Endothelial cell of umbilical vein (primary cell): Measurements from ENCODE around the gene METAP1. TPM values are rescaled to one million over a fixed set of nuclear protein-coding genes. Genes with fewer than 3 reads are reported as not detected.

Experiments
- BruUV-seq: library from RNA; stranded (reverse); fragments of 400-500 nt; replicated peaks from 2 replicates; lab custom pipeline; 2021; lab: Mats Ljungman, UMichigan
- CTCF ChIA-PET: fragments of 300-600, 350-600 bp; sonication (Branson Sonifier 250); formaldehyde crosslinking; loops from one replicate; lab custom pipeline; 2021; ENCODE audit warnings: antibody characterized with exemption, inconsistent platforms; lab: Charles Lee
- POLR2A ChIA-PET: fragments of 300-600, 350-600 bp; sonication (Branson Sonifier 250); formaldehyde crosslinking; loops from one replicate; lab custom pipeline; 2021; ENCODE audit warnings: antibody characterized with exemption, inconsistent platforms; lab: Charles Lee
- DNase-seq: peaks from one replicate; pipeline ENCODE4 v3.0.0-alpha.2; 2011; ENCODE audit warnings: low read depth, low spot score
- FAIRE-seq: peaks from 2 replicates; lab custom pipeline; 2011; peaks lifted over from hg19 to GRCh38; lab: Jason Lieb, UNC
- H2AFZ ChIP-seq: 2 replicates; pipeline ENCODE4 v1.6.0; 2012; ENCODE audit warnings: low read depth, low read length, control low read depth, inconsistent platforms
- H3K27ac ChIP-seq: 2 replicates; pipeline ENCODE4 v1.5.1; 2011; ENCODE audit warnings: low read depth, mild to moderate bottlenecking, control low read depth, low read length, moderate library complexity; ENCODE audit not compliant: insufficient read depth
- H3K27me3 ChIP-seq, 2 experiments: 2 replicates each; pipeline versions ENCODE4 v1.6.0 to v1.6.1; 2011; ENCODE audit warnings: low read length in 2 of 2, mixed read lengths in 1 of 2; ENCODE audit not compliant: control insufficient read depth in 2 of 2, insufficient read depth in 2 of 2
- H3K36me3 ChIP-seq, 2 experiments: 2 replicates in 1 of 2; 3 replicates in 1 of 2; pipeline ENCODE4 v1.5.1; 2011; ENCODE audit warnings: low read length in 2 of 2, mild to moderate bottlenecking in 1 of 2, moderate library complexity in 1 of 2; ENCODE audit not compliant: control insufficient read depth in 2 of 2, insufficient read depth in 2 of 2; ENCODE audit errors: extremely low read depth in 1 of 2
- H3K4me1 ChIP-seq: 3 replicates; pipeline ENCODE4 v1.5.1; 2011; ENCODE audit warnings: mild to moderate bottlenecking, low read length; ENCODE audit not compliant: control insufficient read depth, insufficient read depth; ENCODE audit errors: extremely low read depth
- H3K4me2 ChIP-seq: 2 replicates; pipeline ENCODE4 v1.6.1; 2011; ENCODE audit warnings: low read length, control low read depth, mixed read lengths; ENCODE audit not compliant: insufficient read depth
- H3K4me3 ChIP-seq, 3 experiments: fragments of 200-600 bp in 1 of 3; sonication (generic), shearing (Covaris generic) in 1 of 3; replicated peaks in 1 of 3; 2 replicates each; pipeline ENCODE4 v1.5.1; 2011 to 2016; ENCODE audit warnings: control low read depth in 3 of 3, low read length in 3 of 3, mild to moderate bottlenecking in 2 of 3, inconsistent platforms in 1 of 3, low read depth in 1 of 3, moderate library complexity in 1 of 3; ENCODE audit not compliant: insufficient read depth in 1 of 3
- H3K79me2 ChIP-seq: 2 replicates; pipeline ENCODE4 v1.6.0; 2012; ENCODE audit warnings: low read length, inconsistent platforms; ENCODE audit not compliant: control insufficient read depth, insufficient read depth
- H3K9ac ChIP-seq: replicated peaks from 2 replicates; pipeline ENCODE3; 2011; ENCODE audit warnings: low read length, control low read depth; ENCODE audit not compliant: insufficient read depth; ENCODE audit errors: extremely low read depth
- H3K9me1 ChIP-seq: replicated peaks from 3 replicates; pipeline ENCODE4 v1.6.0; 2011; ENCODE audit warnings: mild to moderate bottlenecking, low read length; ENCODE audit not compliant: control insufficient read depth, insufficient read depth; ENCODE audit errors: extremely low read depth
- H3K9me3 ChIP-seq: replicated peaks from 2 replicates; pipeline ENCODE4 v1.5.1; 2012; ENCODE audit warnings: low read length, inconsistent platforms; ENCODE audit not compliant: control insufficient read depth, insufficient read depth
- H4K20me1 ChIP-seq: replicated peaks from 2 replicates; pipeline ENCODE3; 2011; ENCODE audit warnings: mild to moderate bottlenecking, low read length; ENCODE audit not compliant: control insufficient read depth, insufficient read depth; ENCODE audit errors: extremely low read depth
- EZH2 ChIP-seq: IDR thresholded peaks from 2 replicates; pipeline ENCODE4 v1.6.1; 2012; ENCODE audit warnings: borderline replicate concordance, low read depth, mild to moderate bottlenecking, moderate library complexity, low read length, inconsistent platforms; ENCODE audit not compliant: severe bottlenecking
- FOS ChIP-seq: IDR thresholded peaks from 2 replicates; pipeline ENCODE4 v1.6.1; 2011; ENCODE audit warnings: mild to moderate bottlenecking, low read length, moderate library complexity, borderline replicate concordance; ENCODE audit not compliant: insufficient read depth
- GATA2 ChIP-seq: IDR thresholded peaks from 2 replicates; pipeline ENCODE4 v1.7.0; 2011; ENCODE audit warnings: low read depth, mild to moderate bottlenecking, moderate library complexity, mixed read lengths, low read length; ENCODE audit not compliant: insufficient read length, insufficient read depth
- JUN ChIP-seq: IDR thresholded peaks from 2 replicates; pipeline ENCODE4 v1.6.1; 2011; ENCODE audit warnings: borderline replicate concordance, low read depth; ENCODE audit not compliant: insufficient read length, insufficient read depth
- MYC ChIP-seq: IDR thresholded peaks from one replicate; pipeline ENCODE4 v1.6.1; 2011; ENCODE audit warnings: mild to moderate bottlenecking, low read depth, low read length
- POLR2A ChIP-seq: IDR thresholded peaks from 2 replicates; pipeline ENCODE4 v1.6.1; 2012; ENCODE audit warnings: low read depth, mild to moderate bottlenecking, control low read depth, low read length
- POLR2AphosphoS5 ChIP-seq: IDR thresholded peaks from 2 replicates; pipeline ENCODE4 v1.6.1; 2012; ENCODE audit warnings: low read depth, mild to moderate bottlenecking, control low read depth, low read length, moderate library complexity; ENCODE audit not compliant: insufficient read depth
- dilution Hi-C: fragments of 300-500 bp; cut with MboI; formaldehyde crosslinking; loops from one replicate; pipeline ENCODE4 v1.15.0; 2019; ENCODE audit warnings: low sequenced_read_pairs; ENCODE audit not compliant: extremely low pct_ligation_motif_present
- intact Hi-C: fragments of 100-400 bp; cut with micrococcal nuclease; formaldehyde crosslinking; loops from one replicate; pipeline ENCODE4 v1.10.0; 2022
- polyA plus RNA-seq, 4 experiments: library from polyadenylated mRNA; depleted of rRNA in 3 of 4; stranded (reverse) in 3 of 4; unstranded in 1 of 4; fragments of >200 nt; gene quantifications; 2 replicates each; pipeline versions ENCODE4 v1.2.1 to v1.2.3, GENCODE V29; 2011 to 2012; ENCODE audit warnings: missing spikeins in 1 of 4
- total RNA-seq: library from RNA; stranded (reverse); gene quantifications from 2 replicates; pipeline ENCODE4 v1.2.3, GENCODE V29; 2021
- TF ChIP-seq, protein P1 (sequence below), 2 donors: IDR thresholded peaks; 1 replicate in 1 of 2; 2 replicates in 1 of 2; pipeline ENCODE4 v1.5.1; 2011; ENCODE audit warnings: low read length in 2 of 2, mild to moderate bottlenecking in 2 of 2, moderate library complexity in 2 of 2, control low read depth in 1 of 2, inconsistent platforms in 1 of 2, low read depth in 1 of 2; ENCODE audit not compliant: insufficient read depth in 1 of 2; ENCODE audit errors: extremely low read depth in 1 of 2
- TF ChIP-seq, protein P2 (sequence below): IDR thresholded peaks from 2 replicates; pipeline ENCODE4 v1.6.1; 2011; ENCODE audit not compliant: insufficient read depth, insufficient read length

The METAP1 gene
- total and polyA plus RNA-seq, 2 donors (not counting 3 experiments of a cell fraction or from before 2014, with no cell fraction given) = 26.4 to 39.8 TPM

DNA sequence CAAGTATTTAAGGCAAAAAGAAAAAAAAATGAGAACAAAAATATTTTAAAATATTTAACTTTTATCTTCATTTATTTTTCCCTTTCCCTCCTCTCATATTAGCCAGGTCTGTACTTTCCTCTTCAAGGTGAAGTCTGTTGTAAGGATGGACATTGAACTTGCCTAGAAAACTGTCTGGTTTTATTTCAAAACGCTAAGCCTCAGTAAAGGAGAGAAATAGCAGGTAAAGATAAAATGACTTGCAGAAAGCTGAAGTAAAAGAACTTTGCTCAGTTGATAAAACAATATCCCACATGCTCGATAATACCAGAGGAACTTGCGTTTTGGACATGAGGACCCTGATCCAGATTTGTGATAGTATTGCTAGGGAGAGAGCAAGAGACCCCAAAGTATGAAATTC, 28.6 kb upstream of the METAP1 start:
- DNase-seq (no peak), FAIRE-seq (no peak)
- Histone ChIP-seq H3K27ac (no peak overlapping the region), H3K4me3 (no peak overlapping the region), H4K20me1 (no peaks in the 10 kb centered on the region), H3K9me3 (no peaks in the 10 kb centered on the region), H3K4me1 (no peaks in the 10 kb centered on the region), H3K4me2 (no peak overlapping the region), H3K36me3 (no peaks in the 10 kb centered on the region), H2AFZ (no peak overlapping the region), H3K27me3 (peaks cover 5 to 7% of the 10 kb centered on the region in 2 experiments), H3K79me2 (no peaks in the 10 kb centered on the region), H3K9me1 (no peaks in the 10 kb centered on the region), H3K9ac (no peak overlapping the region)
- dilution Hi-C loops (no loop called here), intact Hi-C loops (no loop called here)
- POLR2A ChIA-PET = no interaction called here
- CTCF ChIA-PET = interaction anchor here (1.0 to 1.4 kb wide), 3 partner anchors 10 to 27 kb away, joined by 3 to 6 read pairs (median 4); no protein-coding TSS in a partner anchor
- no TSS peak for BruUV-seq
- TF ChIP-seq, protein P1, sequence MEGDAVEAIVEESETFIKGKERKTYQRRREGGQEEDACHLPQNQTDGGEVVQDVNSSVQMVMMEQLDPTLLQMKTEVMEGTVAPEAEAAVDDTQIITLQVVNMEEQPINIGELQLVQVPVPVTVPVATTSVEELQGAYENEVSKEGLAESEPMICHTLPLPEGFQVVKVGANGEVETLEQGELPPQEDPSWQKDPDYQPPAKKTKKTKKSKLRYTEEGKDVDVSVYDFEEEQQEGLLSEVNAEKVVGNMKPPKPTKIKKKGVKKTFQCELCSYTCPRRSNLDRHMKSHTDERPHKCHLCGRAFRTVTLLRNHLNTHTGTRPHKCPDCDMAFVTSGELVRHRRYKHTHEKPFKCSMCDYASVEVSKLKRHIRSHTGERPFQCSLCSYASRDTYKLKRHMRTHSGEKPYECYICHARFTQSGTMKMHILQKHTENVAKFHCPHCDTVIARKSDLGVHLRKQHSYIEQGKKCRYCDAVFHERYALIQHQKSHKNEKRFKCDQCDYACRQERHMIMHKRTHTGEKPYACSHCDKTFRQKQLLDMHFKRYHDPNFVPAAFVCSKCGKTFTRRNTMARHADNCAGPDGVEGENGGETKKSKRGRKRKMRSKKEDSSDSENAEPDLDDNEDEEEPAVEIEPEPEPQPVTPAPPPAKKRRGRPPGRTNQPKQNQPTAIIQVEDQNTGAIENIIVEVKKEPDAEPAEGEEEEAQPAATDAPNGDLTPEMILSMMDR (IDR thresholded peaks at IDR 0.05; ENCODE audit: extremely low read depth in 1 of 2, insufficient read depth in 1 of 2, low read depth in 1 of 2, low read length in 2 of 2) = no peak
- TF ChIP-seq, protein P2, sequence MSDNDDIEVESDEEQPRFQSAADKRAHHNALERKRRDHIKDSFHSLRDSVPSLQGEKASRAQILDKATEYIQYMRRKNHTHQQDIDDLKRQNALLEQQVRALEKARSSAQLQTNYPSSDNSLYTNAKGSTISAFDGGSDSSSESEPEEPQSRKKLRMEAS = no peak
- TF ChIP-seq MYC = no peak
- TF ChIP-seq POLR2A = no peak
- no peak for TF ChIP-seq POLR2AphosphoS5
- no peak for TF ChIP-seq JUN
- no peak for TF ChIP-seq FOS
- TF ChIP-seq EZH2 = no peak
- TF ChIP-seq GATA2 = no peak
